HG02571 (cell line): ENCODE measurements around the gene SPACA6.

Experiments
- ATAC-seq: cut with Tn5 transposase; IDR thresholded peaks from one replicate; pipeline ENCODE4 v1.9.1; 2021; ENCODE audit warnings: mild to moderate bottlenecking, moderate library complexity; ENCODE audit not compliant: unreplicated experiment

SPACA6 gene

DNA sequence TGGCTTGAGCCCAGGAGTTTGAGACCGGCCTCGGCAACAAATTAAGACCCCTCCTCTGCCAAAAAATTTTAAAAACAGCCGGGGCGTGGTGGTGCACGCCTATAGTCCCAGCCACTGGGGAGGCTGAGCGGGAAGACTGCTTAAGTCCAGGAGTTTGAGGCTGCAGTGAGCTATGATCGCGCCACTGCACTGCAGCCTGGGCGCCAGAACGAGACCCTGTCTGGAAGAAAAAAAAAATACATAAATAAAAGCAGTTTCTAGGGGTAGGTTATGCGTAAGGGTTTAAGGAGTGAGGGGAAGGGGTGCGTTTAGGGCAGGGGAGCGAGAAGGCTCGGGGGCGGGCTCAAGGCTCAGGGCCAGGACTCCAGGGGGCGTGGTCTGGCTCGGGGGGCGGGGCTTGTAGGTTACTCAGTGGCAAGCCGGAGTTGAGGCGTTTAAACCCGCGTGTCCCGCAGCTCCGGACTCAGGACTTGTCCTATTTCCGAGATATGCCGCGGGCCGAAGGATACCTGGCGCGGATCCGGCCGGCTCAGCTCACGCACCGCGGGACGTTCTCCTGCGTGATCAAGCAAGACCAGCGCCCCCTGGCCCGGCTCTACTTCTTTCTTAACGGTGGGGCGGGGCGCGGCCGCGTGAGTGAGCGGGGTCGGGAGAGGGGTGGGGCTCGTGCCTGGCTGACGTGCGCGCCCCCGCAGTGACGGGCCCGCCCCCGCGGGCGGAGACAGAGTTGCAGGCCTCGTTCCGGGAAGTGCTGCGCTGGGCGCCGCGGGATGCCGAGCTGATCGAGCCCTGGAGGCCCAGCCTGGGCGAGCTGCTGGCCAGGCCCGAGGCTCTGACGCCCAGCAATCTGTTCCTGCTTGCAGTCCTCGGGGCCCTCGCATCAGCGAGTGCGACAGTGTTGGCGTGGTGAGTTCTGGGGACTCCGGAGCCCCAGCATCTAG is 10.7 kb downstream of the SPACA6 start:
- peak; percentile 83 for ATAC-seq

DNA sequence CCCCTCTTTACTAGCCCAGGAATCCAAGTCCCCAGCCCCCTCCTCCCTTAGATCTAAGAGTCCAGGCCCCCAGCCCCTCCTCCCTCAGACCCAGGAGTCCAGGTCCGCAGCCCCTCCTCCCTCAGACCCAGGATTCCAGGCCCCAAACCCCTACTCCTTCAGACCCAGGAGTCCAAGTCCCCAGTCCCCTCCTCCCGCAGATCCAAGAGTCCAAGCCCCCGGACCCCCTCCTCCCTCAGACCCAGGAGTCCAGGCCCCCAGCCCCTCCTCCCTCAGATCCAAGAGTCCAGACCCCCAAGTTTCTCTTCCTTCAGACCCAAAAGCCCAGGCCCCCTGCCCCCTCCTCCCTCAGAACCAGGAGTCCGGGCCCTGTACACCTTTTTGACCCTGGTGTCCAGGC is 11.5 kb downstream of the SPACA6 start:
- no peak for ATAC-seq

DNA sequence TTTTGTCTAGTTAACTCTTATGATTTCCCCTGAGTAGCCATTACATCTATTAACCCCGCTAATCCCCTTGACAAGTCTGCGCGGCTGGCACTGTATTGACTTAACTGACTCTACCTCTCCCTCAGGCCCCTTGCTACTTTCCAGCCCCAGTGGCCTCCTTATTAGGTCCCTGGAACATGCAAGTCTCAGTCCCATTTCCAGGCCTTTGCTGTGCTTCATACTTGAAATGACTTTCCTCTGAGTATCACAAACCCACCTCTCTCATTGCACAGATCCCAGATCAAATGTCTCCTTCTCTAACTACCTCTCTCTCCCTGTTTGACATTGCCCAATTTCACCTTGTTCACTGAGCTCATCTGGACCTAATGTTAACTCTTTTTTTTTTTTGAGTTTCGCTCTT is 13.2 kb downstream of the SPACA6 start:
- ATAC-seq: no peak

DNA sequence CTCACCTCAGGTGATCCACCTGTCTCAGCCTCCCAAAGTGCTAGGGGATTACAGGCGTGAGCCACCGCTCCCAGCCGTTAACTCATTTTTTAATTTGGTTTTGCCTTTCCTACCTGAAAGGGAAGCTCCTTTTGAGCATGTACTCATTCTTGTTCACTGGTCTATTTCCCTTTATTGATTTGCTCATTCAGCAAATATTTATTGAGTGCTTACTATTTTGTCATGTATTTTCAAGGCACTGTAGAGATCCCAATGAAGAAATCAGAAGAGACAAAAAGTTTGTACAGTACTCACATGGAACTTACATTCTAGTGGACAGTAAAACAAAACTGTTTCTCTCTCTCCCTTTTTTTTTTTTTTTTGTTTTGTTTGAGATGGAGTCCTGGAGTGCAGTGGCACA is 13.8 kb downstream of the SPACA6 start:
- no peak for ATAC-seq

DNA sequence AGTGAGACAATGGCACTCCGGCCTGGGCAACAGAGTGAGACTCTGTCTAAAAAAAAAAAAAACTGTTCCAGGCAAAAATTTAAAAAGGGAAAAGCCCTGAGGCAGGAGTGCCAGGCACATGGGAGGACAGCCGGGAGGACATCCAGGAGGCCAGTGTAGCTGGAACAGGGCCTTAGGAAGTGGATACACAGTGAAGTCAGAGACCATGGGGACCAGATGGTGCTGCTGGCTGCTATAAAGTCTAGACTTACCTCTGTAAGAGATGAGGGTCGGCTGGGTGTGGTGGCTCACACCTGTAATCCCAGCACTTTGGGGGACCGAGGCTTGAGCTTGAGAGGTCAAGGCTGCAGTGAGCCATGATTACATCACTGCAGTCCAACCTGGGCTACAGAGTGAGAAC is 15.7 kb downstream of the SPACA6 start:
- ATAC-seq: no peak

DNA sequence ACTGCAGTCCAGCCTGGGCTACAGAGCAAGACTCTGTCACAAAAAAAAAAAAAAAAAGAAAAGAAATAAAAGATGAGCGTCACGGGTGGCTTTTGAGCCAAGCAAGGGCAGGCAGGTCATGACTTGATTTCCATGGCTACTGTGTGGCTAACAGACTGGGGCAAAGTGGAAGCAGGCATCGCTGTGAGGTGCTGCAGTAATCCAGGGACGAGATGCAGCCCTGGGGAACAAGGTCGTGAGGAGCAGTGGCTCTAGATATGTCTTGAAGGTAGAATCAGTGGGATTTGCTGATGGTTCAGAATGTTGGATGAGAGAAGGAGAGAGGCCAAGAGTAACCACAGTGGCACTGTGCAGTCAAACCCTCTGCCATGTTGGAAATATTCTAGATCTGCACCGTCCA is 16.4 kb downstream of the SPACA6 start:
- no peak for ATAC-seq

DNA sequence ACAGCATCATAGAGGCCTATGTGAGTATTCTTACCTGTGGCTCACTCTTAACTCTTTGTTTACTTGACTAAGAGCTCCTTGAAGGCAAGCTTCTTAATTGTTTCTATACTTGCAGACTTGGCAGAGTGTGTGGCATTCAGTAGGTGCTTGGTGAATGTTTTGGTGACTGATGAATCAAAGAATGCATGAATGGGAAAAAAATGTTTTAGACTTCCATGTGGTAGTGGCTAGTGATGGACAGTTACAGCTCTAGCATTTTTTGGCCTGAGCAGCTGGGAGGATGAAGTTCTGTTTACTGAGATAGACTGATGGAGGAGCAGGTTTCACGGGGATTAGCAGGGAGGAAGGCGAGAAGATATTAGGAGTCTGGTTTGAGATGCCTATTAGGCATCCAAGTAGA is 17.0 kb downstream of the SPACA6 start:
- ATAC-seq: no peak

DNA sequence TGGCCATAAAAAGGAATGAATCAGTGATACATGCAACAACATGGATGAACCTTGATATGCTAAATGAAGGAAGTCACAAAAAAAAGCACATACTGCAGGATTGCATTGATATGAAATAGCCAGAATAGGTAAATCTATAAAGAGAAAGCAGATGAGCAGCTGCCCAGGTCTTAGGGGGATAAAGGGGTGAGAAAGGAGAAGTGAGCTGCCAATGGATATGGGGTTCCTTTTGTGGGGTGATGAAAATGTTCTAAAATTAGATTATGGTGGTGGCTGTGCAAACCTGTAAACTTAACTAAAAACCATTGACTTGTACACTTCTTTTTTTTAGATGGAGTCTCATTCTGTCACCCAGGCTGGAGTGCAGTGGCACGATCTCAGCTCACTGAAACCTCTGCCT is 18.6 kb downstream of the SPACA6 start:
- no peak for ATAC-seq

DNA sequence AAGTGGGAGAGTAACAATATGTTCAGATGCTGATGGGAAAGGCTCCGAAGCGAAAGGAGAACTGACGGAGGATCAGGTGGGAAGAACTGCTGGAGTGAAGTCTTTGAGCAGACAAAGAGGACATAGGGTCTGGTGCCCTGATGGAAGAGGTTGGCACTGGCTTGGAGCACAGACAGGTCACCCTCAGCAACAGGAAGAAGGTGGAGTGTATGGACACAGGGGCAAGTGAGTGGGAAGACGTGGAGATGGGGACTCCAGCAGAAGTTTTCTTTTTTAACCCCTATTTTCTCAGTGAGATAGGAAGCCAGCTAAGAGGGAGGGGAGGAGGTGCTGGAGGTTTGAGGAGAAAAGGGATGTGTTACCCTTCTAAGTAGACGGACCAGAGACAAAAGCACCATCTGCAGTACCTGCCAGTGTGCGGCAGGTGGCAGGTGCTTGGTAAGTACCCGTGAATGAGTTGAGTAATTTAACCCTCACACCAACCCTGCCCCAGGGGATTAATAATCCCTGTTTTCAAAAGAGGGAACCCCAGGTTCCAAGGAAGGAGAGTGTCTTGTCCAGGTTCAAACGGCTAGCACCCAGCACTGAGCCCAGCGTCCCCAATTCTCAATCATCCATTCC is 19.4 kb downstream of the SPACA6 start:
- ATAC-seq: no peak

DNA sequence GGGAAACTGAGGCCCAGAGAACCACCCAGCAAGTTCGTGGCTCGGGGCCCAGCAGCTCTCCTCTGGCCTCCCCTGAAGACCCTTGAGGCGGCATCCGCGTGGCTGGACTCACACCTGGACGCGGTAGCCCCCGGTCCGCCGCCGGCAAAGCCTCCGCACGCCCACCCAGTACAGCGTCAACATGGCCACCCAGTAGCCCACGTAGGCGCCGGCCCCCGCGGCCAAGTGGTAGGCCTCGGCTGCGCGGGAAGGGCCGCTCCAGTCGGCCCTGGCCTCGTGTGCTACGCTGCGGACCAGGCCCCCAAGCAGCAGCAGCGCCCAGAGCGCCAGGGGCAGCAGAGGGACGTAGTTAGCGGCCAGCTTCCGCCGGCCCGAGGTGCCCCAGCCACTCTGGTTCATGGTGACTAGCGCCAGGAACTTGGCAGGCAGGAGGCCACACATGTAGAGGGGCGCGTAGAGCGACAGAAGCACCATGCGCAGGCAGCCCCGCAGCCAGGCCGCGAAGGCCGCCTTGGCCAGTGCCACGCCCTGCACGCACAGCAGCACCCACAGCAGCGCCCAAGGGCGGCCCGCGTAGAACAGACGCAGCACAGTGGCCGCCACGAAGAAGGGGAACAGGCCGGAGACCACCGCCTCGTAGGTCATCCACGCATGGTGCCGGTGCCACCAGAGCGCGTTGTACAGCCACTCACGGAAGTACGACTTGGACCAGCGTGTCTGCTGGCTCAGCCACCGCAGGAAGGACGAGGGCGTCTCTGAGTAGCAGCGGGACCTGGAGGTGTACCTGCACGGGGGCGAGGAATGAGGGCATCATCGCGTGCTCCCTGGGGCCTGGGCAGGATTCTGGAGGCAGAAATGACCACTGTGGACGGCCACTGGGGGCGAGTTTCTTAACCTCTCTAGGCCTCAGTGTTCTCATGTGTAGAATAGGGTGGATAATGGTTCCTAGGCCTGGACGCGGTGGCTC is 20.5 kb downstream of the SPACA6 start:
- no peak for ATAC-seq

DNA sequence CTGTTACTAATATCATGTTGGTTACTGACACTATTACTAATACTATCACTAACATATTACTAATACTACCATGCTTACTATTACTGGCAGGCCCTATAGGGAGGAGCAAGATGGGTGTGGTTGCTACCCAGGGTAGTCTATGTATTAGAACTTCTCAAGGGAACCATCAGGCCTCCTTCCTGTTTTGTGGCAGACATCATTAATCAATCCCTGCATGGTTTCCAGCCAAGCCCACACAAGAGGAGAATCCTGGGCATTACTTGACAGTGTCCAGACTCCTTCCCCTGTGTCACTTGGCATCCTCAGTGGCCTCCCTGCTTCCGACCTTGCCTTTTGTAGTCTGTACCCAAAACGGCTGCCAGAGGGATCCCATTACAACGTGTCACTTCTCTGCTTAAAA is 21.7 kb downstream of the SPACA6 start:
- no peak for ATAC-seq

DNA sequence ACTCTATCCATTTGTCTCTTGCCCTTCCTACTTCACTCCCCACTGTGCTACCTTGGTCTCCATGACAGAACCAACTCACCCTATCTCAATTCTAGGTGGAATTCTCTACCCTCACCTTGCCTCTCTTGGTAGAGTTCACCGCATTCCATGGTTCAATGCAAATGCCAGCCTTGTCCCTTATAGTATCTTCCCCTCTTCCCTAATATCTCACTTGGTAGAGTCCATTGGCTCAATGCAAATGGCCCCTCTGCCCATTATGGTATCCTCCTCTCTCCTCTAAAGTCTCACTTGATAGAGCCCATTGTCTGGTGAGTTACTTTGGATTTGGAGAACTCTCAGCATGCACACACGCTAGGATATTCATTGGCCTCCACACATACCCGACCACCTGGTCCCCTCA is 22.7 kb downstream of the SPACA6 start:
- no peak for ATAC-seq

DNA sequence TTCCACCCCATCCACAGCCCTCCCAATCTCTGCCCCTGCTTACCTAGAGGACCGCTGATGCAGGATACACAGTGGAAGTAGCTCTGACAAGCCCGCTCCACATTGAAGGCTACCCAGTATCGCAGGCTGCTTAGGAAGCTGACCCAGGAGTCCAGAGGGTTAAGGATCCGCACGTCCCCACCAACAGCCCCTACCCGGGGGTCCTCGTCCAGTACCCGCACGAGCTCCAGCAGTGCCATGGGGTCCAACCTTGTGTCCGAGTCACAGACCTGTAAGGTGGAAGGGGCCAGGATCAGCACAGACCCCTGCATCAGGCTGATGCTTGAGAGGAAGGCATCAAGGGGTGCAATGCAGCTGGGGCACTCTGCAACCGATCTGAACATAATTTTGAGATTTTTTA is 23.8 kb downstream of the SPACA6 start:
- no peak for ATAC-seq

DNA sequence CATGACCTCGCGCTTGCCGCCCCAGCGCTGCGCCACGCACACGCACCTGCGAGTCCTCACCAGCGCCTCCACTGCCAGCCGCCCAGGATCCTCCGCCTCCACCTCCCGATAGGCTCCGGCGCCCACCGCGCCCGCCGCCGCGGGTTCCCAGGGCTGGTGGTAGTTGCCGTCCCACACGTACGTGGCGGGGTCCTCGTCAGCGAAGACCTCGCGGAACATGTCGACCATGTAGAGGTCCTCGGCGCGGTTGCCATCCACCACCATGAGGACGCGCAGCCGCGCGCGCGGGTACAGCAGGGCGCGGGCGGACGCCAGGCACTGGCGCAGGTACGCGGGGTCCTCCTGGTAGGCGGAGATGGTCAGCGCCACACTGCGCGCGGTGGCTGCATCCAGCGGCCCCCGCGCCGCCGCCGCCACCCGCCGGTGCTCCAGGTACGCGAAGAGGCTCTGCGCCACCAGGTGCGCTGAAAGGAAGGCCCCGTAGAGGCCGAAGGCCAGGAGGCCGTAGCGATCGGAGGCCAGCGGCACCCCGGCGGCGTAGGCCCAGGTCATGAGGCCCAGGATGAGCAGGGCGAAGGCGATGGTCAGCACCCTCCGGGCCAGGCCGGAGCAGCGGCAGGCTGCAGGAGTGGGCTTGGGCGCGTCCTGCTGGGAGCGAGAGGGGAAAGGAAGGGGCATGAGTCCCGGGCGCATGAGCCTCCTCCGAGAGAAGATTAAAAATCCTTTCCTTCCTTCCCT is 26.3 kb downstream of the SPACA6 start:
- no peak for ATAC-seq

DNA sequence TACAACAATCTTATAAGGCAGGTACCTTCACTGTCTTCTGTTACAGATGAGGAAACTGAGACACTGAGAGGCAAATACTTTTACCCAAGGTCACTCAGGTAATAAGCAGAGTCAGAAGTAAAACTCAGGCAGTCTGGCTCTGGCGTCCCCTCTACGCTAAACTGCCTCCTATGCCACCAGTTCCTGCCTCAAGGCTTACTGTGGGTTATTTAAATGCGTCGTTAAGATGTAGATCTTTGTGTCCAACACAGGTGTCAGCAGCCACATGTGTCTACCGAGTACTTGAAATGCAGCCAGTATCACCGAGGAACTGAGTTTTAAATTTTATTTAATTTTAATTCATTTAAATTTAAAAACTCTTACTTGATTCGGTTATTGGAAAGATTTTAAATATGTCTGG is 28.8 kb downstream of the SPACA6 start:
- ATAC-seq: no peak

DNA sequence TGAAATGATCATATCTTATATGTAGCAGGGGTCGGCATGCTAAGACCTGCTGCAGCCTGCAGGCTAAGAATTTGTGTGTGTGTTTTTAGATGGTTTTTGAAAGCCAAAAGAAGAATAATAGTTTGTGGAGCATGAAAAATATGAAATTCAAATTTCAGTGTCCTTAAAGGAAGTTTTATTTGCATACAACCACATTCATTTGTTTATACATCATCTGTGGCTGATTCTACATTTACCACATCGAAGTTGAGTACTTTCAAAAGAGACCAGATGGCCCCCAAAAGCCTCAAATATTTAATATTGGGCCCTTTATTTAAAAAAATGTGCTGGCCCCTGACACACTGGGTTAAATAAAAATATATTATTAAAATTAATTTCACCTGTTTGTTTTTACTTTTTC is 29.4 kb downstream of the SPACA6 start:
- no peak for ATAC-seq

DNA sequence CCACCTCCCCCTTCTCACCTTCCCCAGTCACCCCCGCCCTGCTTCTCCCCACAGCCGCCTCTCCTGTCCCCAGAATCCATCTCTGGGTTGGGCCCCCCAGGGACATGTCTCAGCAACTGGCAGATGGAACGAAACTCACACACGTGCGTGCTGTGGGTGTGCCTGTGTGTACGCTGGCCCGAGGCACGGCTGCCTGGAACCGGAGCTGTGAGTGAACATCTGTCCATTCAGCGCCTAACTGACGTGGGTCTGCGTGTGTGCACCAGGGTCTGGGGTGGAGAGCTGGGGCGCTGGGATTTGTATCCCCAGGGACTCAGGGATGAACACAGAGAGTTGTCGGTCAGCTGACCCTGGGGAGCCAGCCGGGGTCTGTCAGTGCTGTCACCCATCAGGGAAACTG is 31.4 kb downstream of the SPACA6 start:
- no peak for ATAC-seq

DNA sequence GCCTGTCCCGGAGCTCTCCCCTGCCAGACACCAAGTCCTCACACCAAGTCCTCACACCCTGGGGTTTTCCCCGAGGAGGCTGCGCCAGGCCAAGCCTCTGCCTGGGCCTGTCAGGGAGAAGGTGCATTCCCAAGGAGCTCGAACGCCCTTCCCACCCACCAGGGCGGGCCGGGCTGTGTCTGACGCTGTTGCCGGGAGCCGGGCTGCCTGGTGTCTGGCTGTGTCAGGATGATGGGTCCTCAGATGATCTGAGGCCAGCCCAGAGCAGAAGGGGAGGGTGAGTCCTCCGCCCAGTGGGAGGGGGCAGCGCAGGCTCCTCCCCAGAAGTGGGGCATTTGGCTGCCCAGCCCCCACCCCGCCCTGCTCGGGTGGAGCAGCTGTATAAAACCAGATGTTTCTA is 32.9 kb downstream of the SPACA6 start:
- no peak for ATAC-seq

DNA sequence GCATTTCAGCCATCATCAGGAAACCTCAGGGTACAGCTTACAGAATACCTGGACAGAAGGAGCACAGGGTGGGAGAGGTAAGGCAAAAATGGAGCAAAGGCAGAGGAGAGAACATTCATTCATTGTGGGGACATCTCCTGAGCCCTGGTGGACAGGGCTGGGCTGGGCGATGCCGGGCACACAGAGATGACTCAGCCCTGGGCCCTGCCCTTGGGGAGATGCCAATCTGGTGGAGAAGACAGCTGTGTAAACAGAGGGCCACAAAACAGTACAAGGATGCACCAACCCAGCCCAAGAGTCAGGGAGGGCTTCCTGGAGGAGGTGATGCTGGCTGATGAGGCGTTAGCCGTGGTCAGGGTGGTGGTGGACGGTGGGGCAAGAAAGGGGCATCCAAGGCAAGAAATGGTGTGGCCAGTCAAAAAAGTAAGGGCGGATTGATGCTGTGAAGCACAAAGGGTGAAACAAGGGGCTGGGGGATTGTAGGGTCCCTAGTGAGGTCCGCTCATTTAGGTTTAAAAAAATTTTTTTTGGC is 34.3 kb downstream of the SPACA6 start:
- ATAC-seq: no peak

DNA sequence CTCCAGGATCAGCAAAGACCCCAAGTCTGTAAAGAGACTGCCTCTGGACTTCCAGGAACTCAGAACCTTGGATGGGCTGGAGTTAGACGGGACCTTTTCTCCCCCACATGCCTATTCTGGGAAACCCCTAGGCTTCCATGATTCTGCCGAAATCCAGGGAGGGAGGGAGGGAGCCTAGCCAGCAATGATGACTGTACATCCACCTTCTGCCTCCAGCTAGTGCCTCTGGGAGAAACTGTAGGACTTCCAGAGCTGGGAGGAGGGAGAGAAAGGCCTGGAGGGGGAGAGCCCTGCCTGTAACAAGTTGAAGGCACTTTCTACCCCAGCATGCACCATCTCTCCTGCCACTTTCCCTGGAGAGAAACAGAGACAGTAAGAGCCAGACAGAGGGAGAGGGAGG is 36.7 kb downstream of the SPACA6 start:
- ATAC-seq: no peak
